Spleen (tissue), 11 donors: Measurements from ENCODE around the gene RRAGD. TPM values are rescaled to one million over a fixed set of nuclear protein-coding genes. Genes with fewer than 3 reads are reported as not detected.
A peak's percentile ranks its signal among the peaks of the same experiment; 100 is the strongest.

ENCODE experiments used
- DNase-seq: peaks from one replicate; pipeline ENCODE4 v3.0.0-alpha.2; 2020
- H3K27ac ChIP-seq, 8 donors: fragments of 200-600 bp; sonication (generic) in 7 of 8; 1 replicate in 4 of 8; 2 replicates in 4 of 8; pipeline versions ENCODE4 v1.5.0 to v1.8.0; 2016 to 2021; ENCODE audit warnings: inconsistent platforms in 4 of 8, mild to moderate bottlenecking in 4 of 8, moderate library complexity in 1 of 8
- H3K27me3 ChIP-seq, 7 donors: fragments of 200-600 bp; sonication (generic) in 6 of 7; replicated peaks in 1 of 7; 1 replicate in 4 of 7; 2 replicates in 3 of 7; pipeline versions ENCODE4 v1.5.0 to v1.8.0; 2016 to 2021; ENCODE audit warnings: inconsistent platforms in 3 of 7, mild to moderate bottlenecking in 1 of 7
- H3K36me3 ChIP-seq, 6 donors: fragments of 200-600 bp; sonication (generic) in 5 of 6; 1 replicate in 4 of 6; 2 replicates in 2 of 6; pipeline versions ENCODE4 v1.5.0 to v1.8.0; 2016 to 2021; ENCODE audit warnings: inconsistent platforms in 2 of 6
- H3K4me1 ChIP-seq, 6 donors: fragments of 200-600 bp; sonication (generic) in 5 of 6; 1 replicate in 3 of 6; 2 replicates in 3 of 6; pipeline versions ENCODE4 v1.5.0 to v1.8.0; 2016 to 2021; ENCODE audit warnings: inconsistent platforms in 3 of 6
- H3K4me3 ChIP-seq, 8 donors: fragments of 200-600 bp; sonication (generic) in 7 of 8; 1 replicate in 4 of 8; 2 replicates in 4 of 8; pipeline versions ENCODE4 v1.5.0 to v1.8.0; 2016 to 2021; ENCODE audit warnings: inconsistent platforms in 4 of 8, mild to moderate bottlenecking in 4 of 8, moderate library complexity in 2 of 8
- H3K9me3 ChIP-seq, 8 donors: fragments of 200-600 bp; sonication (generic) in 7 of 8; 1 replicate in 4 of 8; 2 replicates in 4 of 8; pipeline versions ENCODE4 v1.5.0 to v1.8.0; 2016 to 2021; ENCODE audit warnings: inconsistent platforms in 4 of 8
- CTCF ChIP-seq, 11 experiments: fragments of 200-600 bp in 7 of 11; fragments of 450-650 bp in 4 of 11; sonication (generic) in 4 of 11; IDR thresholded peaks in 8 of 11; conservative IDR thresholded peaks in 3 of 11; 1 replicate in 7 of 11; 2 replicates in 4 of 11; pipeline versions ENCODE4 v1.4.0 to v1.8.0; 2016 to 2021; ENCODE audit warnings: antibody characterized with exemption in 11 of 11, inconsistent platforms in 4 of 11, mild to moderate bottlenecking in 1 of 11
- POLR2A ChIP-seq, 3 donors: fragments of 450-650 bp; IDR thresholded peaks; one replicate each; pipeline ENCODE4 v1.5.1; 2017; ENCODE audit warnings: antibody characterized with exemption in 3 of 3, mild to moderate bottlenecking in 1 of 3
- POLR2AphosphoS5 ChIP-seq, 3 donors: sonication (generic); formaldehyde crosslinking; IDR thresholded peaks; one replicate each; pipeline ENCODE4 v1.5.1; 2017; ENCODE audit warnings: antibody characterized with exemption in 3 of 3
- WGBS, 5 donors: extraction: QIAGEN DNeasy Blood & Tissue Kit in 3 of 5; methylation state at CpG; one replicate each; pipeline versions ENCODE4 v1.1.5 to v1.1.7; 2013 to 2018; 5-methylcytosine and 5-hydroxymethylcytosine counted together
- intact Hi-C: fragments of 100-400 bp; cut with DNase I; formaldehyde crosslinking; loops from one replicate; pipeline ENCODE4 v1.15.0; 2023; ENCODE audit warnings: low total_unique reads
- polyA plus RNA-seq, 3 donors: library from polyadenylated mRNA; stranded (reverse); fragments of 200-250 nt; gene quantifications; one replicate each; pipeline ENCODE4 v1.2.1, GENCODE V29; 2013
- total RNA-seq, 7 donors: library from RNA; depleted of rRNA in 3 of 7; stranded (reverse); fragments of >200 nt in 3 of 7; fragmentation: NEBNext Ultra II Directional in 4 of 7; extraction: Animal tissue kit (Norgen Biotek cat#: 25700) in 4 of 7; gene quantifications; one replicate each; pipeline versions ENCODE4 v1.1.0 to v1.2.1, GENCODE V29; 2016 to 2021
- donor health status: healthy with polysubstance abuse.
- donor health status: DM: no; HTN: no; CAD: no; lungs with moderate emphysema.
- donor health status: DM: no; HTN: no; CAD: no.
- donor health status: Bipolar disorder and iron deficiency.
- donor health status: healthy.
- donor health status: DM: no; HTN: no; CAD: no.
- donor health status: DM: yes; HTN: yes; CAD: no.

RRAGD gene
- total and polyA plus RNA-seq, 10 donors, result 3.1 to 26.5 (median 15.4) TPM

GRCh38 chr6:89323511-89323971 is 88.5 kb downstream of the RRAGD start:
- H3K27ac ChIP-seq, result peak overlapping the region in 3 of 8 donors; percentile 28 to 38 (median 30)
- H3K27me3 ChIP-seq, result no peaks in the 10 kb centered on the region
- DNase-seq, result no peak
- WGBS, 5 donors, result 31 to 66% (median 52%) methylated on average over 3 of the region's 3 CpGs
- H3K4me3 ChIP-seq, result no peak overlapping the region
- intact Hi-C loops, result no loop called here
- peaks cover 0 to 37% (median 16%) of the 10 kb centered on the region in 6 donors for H3K4me1 ChIP-seq
- peaks cover 0 to 61% (median 19%) of the 10 kb centered on the region in 6 donors for H3K36me3 ChIP-seq
- no peak for TF ChIP-seq POLR2A (IDR thresholded peaks at IDR 0.05)
- TF ChIP-seq CTCF (IDR thresholded peaks at IDR 0.05 in 8 of 11, conservative IDR thresholded peaks at IDR 0.05 in 3 of 11), result no peak
- no peak for TF ChIP-seq POLR2AphosphoS5 (IDR thresholded peaks at IDR 0.05)
- no peaks in the 10 kb centered on the region for H3K9me3 ChIP-seq

GRCh38 chr6:89321131-89321970 is 90.7 kb downstream of the RRAGD start:
- Histone ChIP-seq H3K9me3 (no peaks in the 10 kb centered on the region), H3K27me3 (no peaks in the 10 kb centered on the region), H3K4me1 (peaks cover 0 to 37% (median 16%) of the 10 kb centered on the region in 6 donors), H3K36me3 (peaks cover 0 to 44% (median 2%) of the 10 kb centered on the region in 6 donors), H3K4me3 (no peak overlapping the region), H3K27ac (peak overlapping the region in 5 of 8 donors; percentile 19 to 71 (median 70))
- peak in 1 of 3 donors; percentile 78 for TF ChIP-seq POLR2AphosphoS5 (IDR thresholded peaks at IDR 0.05)
- no peak for TF ChIP-seq CTCF (IDR thresholded peaks at IDR 0.05 in 8 of 11, conservative IDR thresholded peaks at IDR 0.05 in 3 of 11)
- DNase-seq, result no peak
- whole genome bisulfite sequencing, 5 donors, result 52 to 71% (median 62%) methylated on average over 9 of the region's 9 CpGs
- intact Hi-C loops, result no loop called here

GRCh38 chr6:89320012-89320559 is 92.0 kb downstream of the RRAGD start:
- TF ChIP-seq POLR2A (IDR thresholded peaks at IDR 0.05), result no peak
- TF ChIP-seq POLR2AphosphoS5 (IDR thresholded peaks at IDR 0.05), result no peak
- TF ChIP-seq CTCF (IDR thresholded peaks at IDR 0.05 in 8 of 11, conservative IDR thresholded peaks at IDR 0.05 in 3 of 11), result no peak
- Histone ChIP-seq H3K4me1 (peaks cover 0 to 37% (median 16%) of the 10 kb centered on the region in 6 donors), H3K9me3 (no peaks in the 10 kb centered on the region), H3K27me3 (no peaks in the 10 kb centered on the region), H3K4me3 (no peak overlapping the region), H3K36me3 (peaks cover 0 to 42% (median 0%) of the 10 kb centered on the region in 6 donors), H3K27ac (no peak overlapping the region)
- 92 to 98% (median 92%) methylated on average over 6 of the region's 6 CpGs for WGBS, 5 donors
- DNase-seq, result no peak
- intact Hi-C loops, result no loop called here

- TF ChIP-seq POLR2A (IDR thresholded peaks at IDR 0.05) (no peak), CTCF (IDR thresholded peaks at IDR 0.05 in 8 of 11, conservative IDR thresholded peaks at IDR 0.05 in 3 of 11) (no peak)
- no peak overlapping the region for H3K4me3 ChIP-seq
- H3K4me1 ChIP-seq, result peaks cover 0 to 29% (median 13%) of the 10 kb centered on the region in 6 donors
- no peak overlapping the region for H3K27ac ChIP-seq
- no peaks in the 10 kb centered on the region for H3K9me3 ChIP-seq
- intact Hi-C loops, result no loop called here
- no peak for DNase-seq
- peaks cover 0 to 34% (median 0%) of the 10 kb centered on the region in 6 donors for H3K36me3 ChIP-seq
- H3K27me3 ChIP-seq, result no peaks in the 10 kb centered on the region
Measured at GRCh38 chr6:89317067-89317466, 95.0 kb downstream of the RRAGD start.
